Measurements from ENCODE around the gene PRPSAP1. TPM values are rescaled to one million over a fixed set of nuclear protein-coding genes. Genes with fewer than 3 reads are reported as not detected.
"Not testable (repeated sequence)": the region's sequence is repeated elsewhere in the genome, so short reads cannot be mapped to it uniquely, and the experiment has no call there.

The PRPSAP1 gene
- total RNA-seq, 4 donors from 2014 or later: 35.8 to 72.3 (median 62.2) TPM

- WGBS, 2 donors: 87 to 89% methylated on average over 24 to 26 of the region's 26 CpGs
- no peak for TF ChIP-seq POLR2A (IDR thresholded peaks at IDR 0.05)
- no peak for TF ChIP-seq CTCF (IDR thresholded peaks at IDR 0.05)
- peak in 1 of 2 donors; percentile 87 for DNase-seq (ENCODE audit: low spot score in 2 of 2)
- no peak overlapping the region for H3K4me3 ChIP-seq (ENCODE audit: low read depth, poor library complexity, severe bottlenecking)
- intact Hi-C loops (cut with DNase I; ENCODE audit: low total_unique reads): no loop called here
These were observed 83.6 kb downstream of the PRPSAP1 start for GRCh38 chr17:76270127-76270592.

- 74 to 80% methylated on average over 12 of the region's 12 CpGs for WGBS, 2 donors
- no peak overlapping the region for H3K4me3 ChIP-seq (ENCODE audit: low read depth, poor library complexity, severe bottlenecking)
- TF ChIP-seq POLR2A (IDR thresholded peaks at IDR 0.05) (no peak), CTCF (IDR thresholded peaks at IDR 0.05) (no peak)
- intact Hi-C loops (cut with DNase I; ENCODE audit: low total_unique reads): no loop called here
- no peak for DNase-seq (ENCODE audit: low spot score in 2 of 2)
These were observed 84.4 kb downstream of the PRPSAP1 start for GRCh38 chr17:76268991-76269981.

- DNase-seq (ENCODE audit: low spot score in 2 of 2): peak; percentile 86 to 97
- WGBS, 2 donors: 10 to 12% methylated on average over 9 of the region's 9 CpGs
- no peak overlapping the region for H3K4me3 ChIP-seq (ENCODE audit: low read depth, poor library complexity, severe bottlenecking)
- no peak for TF ChIP-seq POLR2A (IDR thresholded peaks at IDR 0.05)
- TF ChIP-seq CTCF (IDR thresholded peaks at IDR 0.05): no peak
- intact Hi-C loops (cut with DNase I; ENCODE audit: low total_unique reads): no loop called here
These were observed 85.5 kb downstream of the PRPSAP1 start for GRCh38 chr17:76268015-76268749.

GRCh38 chr17:76267581-76268001 lies 86.1 kb downstream of the PRPSAP1 start:
- DNase-seq (ENCODE audit: low spot score in 2 of 2); intact Hi-C loops (cut with DNase I; ENCODE audit: low total_unique reads); H3K4me3 ChIP-seq (ENCODE audit: low read depth, poor library complexity, severe bottlenecking): not testable (repeated sequence)
- 81 to 82% methylated on average over 13 of the region's 13 CpGs for WGBS, 2 donors

GRCh38 chr17:76267051-76267576 lies 86.6 kb downstream of the PRPSAP1 start:
- TF ChIP-seq CTCF (IDR thresholded peaks at IDR 0.05): no peak
- WGBS, 2 donors: 82 to 83% methylated on average over 4 of the region's 4 CpGs
- no peak for DNase-seq (ENCODE audit: low spot score in 2 of 2)
- intact Hi-C loops (cut with DNase I; ENCODE audit: low total_unique reads): no loop called here
- H3K4me3 ChIP-seq (ENCODE audit: low read depth, poor library complexity, severe bottlenecking): no peak overlapping the region
